Measurements from ENCODE around the gene M1AP.

The M1AP gene

DNA sequence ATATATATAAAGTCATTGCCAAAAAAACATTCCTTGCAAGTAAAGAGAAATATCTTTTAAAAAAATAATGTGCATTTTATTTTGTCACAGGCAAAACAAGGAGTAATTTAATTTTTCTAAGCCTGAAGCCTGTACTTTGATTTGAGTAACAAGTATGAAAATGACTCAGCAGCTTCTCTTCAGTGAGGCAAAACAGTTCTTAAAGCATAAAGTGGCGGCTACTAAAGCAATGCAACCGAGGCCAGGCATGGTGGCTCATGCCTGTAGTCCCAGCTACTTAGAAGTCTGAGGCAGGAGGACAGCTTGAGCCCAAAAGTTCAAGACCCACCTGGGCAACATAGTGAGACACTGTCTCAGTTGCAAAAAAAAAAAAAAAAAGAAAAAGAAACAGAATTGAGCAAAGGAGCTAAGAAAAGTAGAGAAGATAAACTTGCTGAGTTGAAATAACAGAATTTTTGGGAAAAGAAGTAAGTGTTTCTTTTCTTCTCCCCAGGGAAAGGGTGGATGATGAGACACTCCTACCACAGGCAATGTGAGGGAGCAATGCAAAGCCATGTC lies 64.0 kb downstream of the M1AP start:
- Histone ChIP-seq H3K9me3 (ENCODE audit: control insufficient read depth, low read length) (no peaks in the 10 kb centered on the region), H3K36me3 (ENCODE audit: control insufficient read depth, insufficient read depth, low read length) (no peaks in the 10 kb centered on the region), H3K4me3 (ENCODE audit: insufficient read depth, low read depth, low read length, poor library complexity, severe bottlenecking) (no peak overlapping the region), H3K4me1 (ENCODE audit: control insufficient read depth, insufficient read depth, low read length, poor library complexity, severe bottlenecking) (no peaks in the 10 kb centered on the region), H3K27me3 (replicated peaks; ENCODE audit: control insufficient read depth, insufficient read depth, low read length, poor library complexity, severe bottlenecking) (no peaks in the 10 kb centered on the region), H3K27ac (ENCODE audit: insufficient read depth, low read length, poor library complexity, severe bottlenecking) (no peak overlapping the region)
- no peak for DNase-seq

DNA sequence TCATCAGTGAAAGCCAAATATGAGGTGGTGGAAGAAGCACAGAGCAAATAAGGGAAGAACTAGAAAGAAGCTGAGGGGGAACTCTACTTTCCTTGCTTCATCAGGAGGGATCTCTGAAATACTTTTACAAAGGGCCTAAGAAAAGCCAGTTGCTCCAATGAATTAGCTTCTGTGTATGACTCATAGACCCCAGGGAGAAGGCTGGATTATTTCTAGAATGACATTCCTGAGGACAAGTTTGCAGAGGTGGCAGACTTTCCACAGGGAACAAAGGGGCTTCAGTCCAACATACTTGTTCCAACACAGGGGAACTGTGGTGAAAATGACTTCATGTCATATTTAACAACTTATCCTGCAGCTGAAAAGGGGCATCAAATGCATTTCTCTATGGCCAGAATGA lies 64.6 kb downstream of the M1AP start:
- Histone ChIP-seq H3K27me3 (replicated peaks; ENCODE audit: control insufficient read depth, insufficient read depth, low read length, poor library complexity, severe bottlenecking) (no peaks in the 10 kb centered on the region), H3K4me1 (ENCODE audit: control insufficient read depth, insufficient read depth, low read length, poor library complexity, severe bottlenecking) (no peaks in the 10 kb centered on the region), H3K36me3 (ENCODE audit: control insufficient read depth, insufficient read depth, low read length) (no peaks in the 10 kb centered on the region), H3K9me3 (ENCODE audit: control insufficient read depth, low read length) (no peaks in the 10 kb centered on the region), H3K27ac (ENCODE audit: insufficient read depth, low read length, poor library complexity, severe bottlenecking) (no peak overlapping the region), H3K4me3 (ENCODE audit: insufficient read depth, low read depth, low read length, poor library complexity, severe bottlenecking) (no peak overlapping the region)
- DNase-seq: no peak

DNA sequence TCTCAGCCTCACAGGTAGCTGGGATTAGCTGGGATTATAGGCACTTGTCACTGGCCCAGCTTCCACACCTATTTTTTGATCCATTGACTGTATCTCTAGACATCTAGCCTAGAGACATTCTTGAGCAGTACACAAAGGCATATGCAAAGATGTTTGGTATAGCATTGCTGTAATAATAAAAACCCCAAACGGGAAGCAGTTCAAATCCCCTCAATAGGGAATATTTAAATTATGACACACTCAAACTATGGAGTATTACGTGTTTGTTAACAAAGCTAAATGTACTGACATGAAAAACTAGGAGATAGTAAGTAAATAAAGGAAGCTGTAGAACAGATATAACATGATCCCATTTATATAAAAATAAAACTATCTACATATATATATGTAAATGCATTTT lies 65.9 kb downstream of the M1AP start:
- H3K27ac ChIP-seq (ENCODE audit: insufficient read depth, low read length, poor library complexity, severe bottlenecking): no peak overlapping the region
- no peak for DNase-seq
- H3K4me3 ChIP-seq (ENCODE audit: insufficient read depth, low read depth, low read length, poor library complexity, severe bottlenecking): no peak overlapping the region
- no peaks in the 10 kb centered on the region for H3K9me3 ChIP-seq (ENCODE audit: control insufficient read depth, low read length)
- H3K36me3 ChIP-seq (ENCODE audit: control insufficient read depth, insufficient read depth, low read length): no peaks in the 10 kb centered on the region
- H3K4me1 ChIP-seq (ENCODE audit: control insufficient read depth, insufficient read depth, low read length, poor library complexity, severe bottlenecking): no peaks in the 10 kb centered on the region
- no peaks in the 10 kb centered on the region for H3K27me3 ChIP-seq (replicated peaks; ENCODE audit: control insufficient read depth, insufficient read depth, low read length, poor library complexity, severe bottlenecking)

DNA sequence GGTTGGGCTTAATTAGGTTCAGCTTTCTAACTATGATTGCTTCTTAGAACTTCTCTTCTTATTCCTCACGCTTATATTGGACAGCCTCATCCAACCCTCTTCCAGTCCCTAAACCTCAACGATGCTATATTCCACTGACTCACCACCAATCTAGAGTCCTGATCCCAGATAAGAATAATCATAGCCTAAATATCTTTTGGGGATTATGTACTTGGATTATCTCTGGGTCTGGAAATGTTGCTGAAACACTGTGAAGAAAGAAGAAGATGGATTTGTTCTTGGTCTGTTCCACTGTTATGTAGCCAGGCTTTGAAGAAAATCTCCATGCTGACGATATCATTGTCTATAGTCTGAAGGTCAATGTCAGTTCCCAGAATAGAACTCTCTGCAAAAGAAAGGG lies 66.7 kb downstream of the M1AP start:
- no peaks in the 10 kb centered on the region for H3K9me3 ChIP-seq (ENCODE audit: control insufficient read depth, low read length)
- H3K27me3 ChIP-seq (replicated peaks; ENCODE audit: control insufficient read depth, insufficient read depth, low read length, poor library complexity, severe bottlenecking): no peaks in the 10 kb centered on the region
- no peak overlapping the region for H3K27ac ChIP-seq (ENCODE audit: insufficient read depth, low read length, poor library complexity, severe bottlenecking)
- H3K36me3 ChIP-seq (ENCODE audit: control insufficient read depth, insufficient read depth, low read length): no peaks in the 10 kb centered on the region
- no peaks in the 10 kb centered on the region for H3K4me1 ChIP-seq (ENCODE audit: control insufficient read depth, insufficient read depth, low read length, poor library complexity, severe bottlenecking)
- no peak for DNase-seq
- no peak overlapping the region for H3K4me3 ChIP-seq (ENCODE audit: insufficient read depth, low read depth, low read length, poor library complexity, severe bottlenecking)

DNA sequence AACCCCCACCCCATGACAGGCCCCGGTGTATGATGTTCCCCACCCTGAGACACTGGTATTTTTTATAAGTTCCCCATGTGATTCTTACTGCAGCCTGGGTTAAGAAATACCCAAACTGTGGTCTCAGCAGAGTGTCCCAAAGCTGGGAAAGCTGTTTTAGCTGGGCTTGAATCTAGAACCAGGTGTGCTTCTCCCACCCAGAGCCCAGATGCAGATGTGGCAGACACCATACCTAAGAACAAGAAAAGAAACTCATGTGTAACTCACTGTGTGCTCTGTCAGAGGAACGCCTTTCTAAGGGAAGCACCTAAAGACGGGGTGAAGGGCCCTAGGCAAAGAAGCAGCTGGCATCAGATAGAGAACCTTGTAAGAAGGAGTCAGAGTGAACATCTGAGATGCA lies 69.7 kb downstream of the M1AP start:
- no peaks in the 10 kb centered on the region for H3K36me3 ChIP-seq (ENCODE audit: control insufficient read depth, insufficient read depth, low read length)
- H3K9me3 ChIP-seq (ENCODE audit: control insufficient read depth, low read length): no peaks in the 10 kb centered on the region
- no peaks in the 10 kb centered on the region for H3K27me3 ChIP-seq (replicated peaks; ENCODE audit: control insufficient read depth, insufficient read depth, low read length, poor library complexity, severe bottlenecking)
- no peak overlapping the region for H3K27ac ChIP-seq (ENCODE audit: insufficient read depth, low read length, poor library complexity, severe bottlenecking)
- no peaks in the 10 kb centered on the region for H3K4me1 ChIP-seq (ENCODE audit: control insufficient read depth, insufficient read depth, low read length, poor library complexity, severe bottlenecking)
- H3K4me3 ChIP-seq (ENCODE audit: insufficient read depth, low read depth, low read length, poor library complexity, severe bottlenecking): no peak overlapping the region
- no peak for DNase-seq

DNA sequence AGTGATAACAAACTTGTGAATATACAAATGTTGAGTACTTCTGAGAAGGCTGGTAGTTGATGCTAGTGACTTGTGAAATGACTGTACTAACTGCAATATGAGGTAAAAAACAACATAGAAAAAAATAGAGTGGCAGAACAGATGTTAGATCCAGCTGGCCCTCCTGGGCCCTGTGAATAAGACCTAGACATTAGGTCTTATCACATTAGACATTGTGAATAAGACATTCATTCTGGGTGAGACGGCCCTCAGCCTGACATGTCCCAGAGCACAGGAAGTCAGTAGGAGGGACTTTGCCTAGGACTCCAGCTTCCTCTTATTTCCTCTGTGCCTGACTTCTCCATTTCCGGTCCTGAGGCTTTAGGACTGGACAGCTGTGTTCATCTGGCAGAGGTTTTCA lies 70.7 kb downstream of the M1AP start:
- no peak for DNase-seq
- Histone ChIP-seq H3K27ac (ENCODE audit: insufficient read depth, low read length, poor library complexity, severe bottlenecking) (no peak overlapping the region), H3K9me3 (ENCODE audit: control insufficient read depth, low read length) (no peaks in the 10 kb centered on the region), H3K4me3 (ENCODE audit: insufficient read depth, low read depth, low read length, poor library complexity, severe bottlenecking) (no peak overlapping the region), H3K36me3 (ENCODE audit: control insufficient read depth, insufficient read depth, low read length) (no peaks in the 10 kb centered on the region), H3K27me3 (replicated peaks; ENCODE audit: control insufficient read depth, insufficient read depth, low read length, poor library complexity, severe bottlenecking) (no peaks in the 10 kb centered on the region), H3K4me1 (ENCODE audit: control insufficient read depth, insufficient read depth, low read length, poor library complexity, severe bottlenecking) (no peaks in the 10 kb centered on the region)

DNA sequence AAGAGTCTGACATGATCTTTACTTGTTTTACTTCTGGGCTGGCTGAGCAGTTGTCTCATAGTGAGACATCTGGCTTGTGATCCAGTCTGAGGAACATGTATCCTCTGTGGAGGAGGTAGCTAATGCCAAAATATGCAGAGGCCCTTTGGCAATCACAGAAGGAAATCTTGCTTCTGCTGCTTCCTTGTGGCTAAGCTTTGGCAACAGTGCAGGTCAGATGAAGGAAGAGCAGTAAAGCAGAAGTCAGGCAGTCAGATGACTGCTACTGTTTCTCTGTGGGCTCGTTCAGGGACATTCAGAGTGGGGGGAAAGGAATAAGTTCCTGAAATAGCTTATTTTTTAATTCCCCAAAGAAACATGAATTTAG lies 71.3 kb downstream of the M1AP start:
- H3K36me3 ChIP-seq (ENCODE audit: control insufficient read depth, insufficient read depth, low read length): no peaks in the 10 kb centered on the region
- H3K27me3 ChIP-seq (replicated peaks; ENCODE audit: control insufficient read depth, insufficient read depth, low read length, poor library complexity, severe bottlenecking): no peaks in the 10 kb centered on the region
- H3K27ac ChIP-seq (ENCODE audit: insufficient read depth, low read length, poor library complexity, severe bottlenecking): no peak overlapping the region
- DNase-seq: no peak
- no peak overlapping the region for H3K4me3 ChIP-seq (ENCODE audit: insufficient read depth, low read depth, low read length, poor library complexity, severe bottlenecking)
- H3K9me3 ChIP-seq (ENCODE audit: control insufficient read depth, low read length): no peaks in the 10 kb centered on the region
- no peaks in the 10 kb centered on the region for H3K4me1 ChIP-seq (ENCODE audit: control insufficient read depth, insufficient read depth, low read length, poor library complexity, severe bottlenecking)

DNA sequence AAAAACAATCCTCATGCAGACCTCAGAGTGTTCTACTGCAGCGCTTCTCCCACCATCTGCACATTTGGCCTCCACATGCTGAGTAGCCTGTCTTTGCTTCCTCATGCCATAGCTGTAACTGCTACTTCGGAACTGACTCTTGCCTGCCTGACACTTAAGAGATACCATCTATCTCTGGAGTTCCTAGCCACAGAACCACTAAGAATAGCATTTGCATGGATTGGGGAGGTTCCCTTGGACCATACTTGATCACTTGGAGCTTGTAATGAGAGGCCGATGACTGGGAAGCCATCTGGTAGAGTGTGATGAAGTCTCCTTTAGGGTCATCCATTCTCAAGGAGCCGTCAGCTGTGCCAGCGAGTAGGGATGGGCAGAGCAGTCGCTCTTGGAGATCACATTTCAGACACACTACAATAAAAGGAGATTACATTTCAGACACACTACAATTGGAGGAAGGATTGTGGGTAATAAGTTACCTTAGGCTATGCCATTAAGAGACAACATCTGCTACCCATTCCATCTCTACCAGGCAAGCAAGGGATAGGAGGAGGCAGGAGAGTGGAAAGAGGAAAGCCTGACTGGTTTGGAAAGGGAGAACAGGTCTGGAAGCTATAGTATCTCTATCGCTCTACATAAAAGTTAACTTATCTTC lies 71.8 kb downstream of the M1AP start:
- no peaks in the 10 kb centered on the region for H3K9me3 ChIP-seq (ENCODE audit: control insufficient read depth, low read length)
- no peak for DNase-seq
- H3K27ac ChIP-seq (ENCODE audit: insufficient read depth, low read length, poor library complexity, severe bottlenecking): no peak overlapping the region
- no peaks in the 10 kb centered on the region for H3K4me1 ChIP-seq (ENCODE audit: control insufficient read depth, insufficient read depth, low read length, poor library complexity, severe bottlenecking)
- no peaks in the 10 kb centered on the region for H3K27me3 ChIP-seq (replicated peaks; ENCODE audit: control insufficient read depth, insufficient read depth, low read length, poor library complexity, severe bottlenecking)
- H3K4me3 ChIP-seq (ENCODE audit: insufficient read depth, low read depth, low read length, poor library complexity, severe bottlenecking): no peak overlapping the region
- H3K36me3 ChIP-seq (ENCODE audit: control insufficient read depth, insufficient read depth, low read length): no peaks in the 10 kb centered on the region

DNA sequence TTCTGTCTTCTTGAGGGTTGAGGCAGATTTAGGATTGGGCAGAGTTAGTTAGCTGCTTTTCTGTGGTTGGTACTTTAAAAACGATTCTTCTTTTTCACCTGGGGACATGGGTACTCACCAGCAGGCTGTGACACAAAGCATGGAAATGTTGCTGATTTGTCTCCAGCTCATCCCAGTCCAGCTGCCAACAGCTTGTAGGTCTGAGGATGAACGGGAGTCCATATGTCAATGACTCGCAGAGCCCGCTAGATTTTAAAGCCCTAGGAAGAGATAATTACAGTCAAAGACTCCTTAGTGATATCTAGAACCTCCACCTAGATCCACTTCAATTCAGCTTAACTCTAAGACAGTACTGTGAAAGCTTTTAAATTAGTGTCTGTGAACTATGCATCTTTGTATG lies 72.8 kb downstream of the M1AP start:
- no peaks in the 10 kb centered on the region for H3K9me3 ChIP-seq (ENCODE audit: control insufficient read depth, low read length)
- no peak overlapping the region for H3K27ac ChIP-seq (ENCODE audit: insufficient read depth, low read length, poor library complexity, severe bottlenecking)

DNA sequence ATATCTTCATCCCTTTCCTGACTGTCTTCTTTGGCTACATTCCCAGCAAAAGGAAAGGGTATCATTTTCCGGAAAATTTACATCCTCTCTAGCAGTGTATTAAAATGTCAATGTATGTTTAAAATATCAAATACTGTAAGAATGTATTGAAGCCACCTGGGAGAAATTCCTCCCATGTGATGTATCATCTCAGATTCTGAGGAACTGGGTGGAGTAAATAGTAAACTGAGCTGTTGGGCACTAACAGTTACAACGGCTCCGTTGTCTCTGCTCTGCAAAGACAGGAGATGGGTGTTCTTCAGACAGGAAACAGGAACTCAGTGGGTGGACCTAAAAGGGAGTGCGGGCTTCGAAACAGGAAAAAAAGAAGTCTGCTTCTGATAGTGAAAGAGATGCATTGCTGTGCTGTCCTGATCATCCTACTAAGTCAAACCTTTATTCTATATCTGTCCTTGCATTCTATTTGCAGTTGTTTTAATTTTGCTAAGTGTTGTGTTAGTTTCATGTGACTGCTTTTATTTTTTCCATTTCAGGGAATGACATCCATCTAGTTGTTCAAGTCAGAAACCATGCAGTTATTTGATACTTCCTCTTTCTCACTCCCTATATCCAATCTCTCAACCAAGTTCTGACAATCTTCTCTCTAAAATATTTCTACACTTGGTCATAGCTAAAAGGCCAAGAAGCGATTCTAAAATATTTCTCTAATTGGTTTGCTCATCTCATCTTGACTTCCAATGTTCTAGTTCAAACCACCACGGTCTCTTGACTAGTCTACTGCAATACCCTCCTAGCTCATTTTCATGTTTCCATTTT lies 74.2 kb downstream of the M1AP start:
- H3K9me3 ChIP-seq (ENCODE audit: control insufficient read depth, low read length): no peaks in the 10 kb centered on the region
- no peak for DNase-seq
- no peaks in the 10 kb centered on the region for H3K36me3 ChIP-seq (ENCODE audit: control insufficient read depth, insufficient read depth, low read length)
- no peaks in the 10 kb centered on the region for H3K27me3 ChIP-seq (replicated peaks; ENCODE audit: control insufficient read depth, insufficient read depth, low read length, poor library complexity, severe bottlenecking)
- no peaks in the 10 kb centered on the region for H3K4me1 ChIP-seq (ENCODE audit: control insufficient read depth, insufficient read depth, low read length, poor library complexity, severe bottlenecking)
- H3K4me3 ChIP-seq (ENCODE audit: insufficient read depth, low read depth, low read length, poor library complexity, severe bottlenecking): peak overlapping the region; percentile 3
- no peak overlapping the region for H3K27ac ChIP-seq (ENCODE audit: insufficient read depth, low read length, poor library complexity, severe bottlenecking)

More for the DNA sequence above, 72.8 kb downstream of the M1AP start:
- Histone ChIP-seq H3K4me3 (ENCODE audit: insufficient read depth, low read depth, low read length, poor library complexity, severe bottlenecking) (no peak overlapping the region), H3K36me3 (ENCODE audit: control insufficient read depth, insufficient read depth, low read length) (no peaks in the 10 kb centered on the region), H3K4me1 (ENCODE audit: control insufficient read depth, insufficient read depth, low read length, poor library complexity, severe bottlenecking) (no peaks in the 10 kb centered on the region), H3K27me3 (replicated peaks; ENCODE audit: control insufficient read depth, insufficient read depth, low read length, poor library complexity, severe bottlenecking) (no peaks in the 10 kb centered on the region)
- DNase-seq: no peak
